ENCODE results near the gene CNNM3. TPM values are rescaled to one million over a fixed set of nuclear protein-coding genes. Genes with fewer than 3 reads are reported as not detected.
A peak's percentile ranks its signal among the peaks of the same experiment; 100 is the strongest.
"Not testable (repeated sequence)": the region's sequence is repeated elsewhere in the genome, so short reads cannot be mapped to it uniquely, and the experiment has no call there.

Gene CNNM3
- total RNA-seq, 1 experiment from 2014 or later: 25.1 TPM

GRCh38 chr2:96859681-96860064 lies 43.6 kb downstream of the CNNM3 start:
- CTCF ChIA-PET: no interaction called here

GRCh38 chr2:96860065-96861029 lies 44.3 kb downstream of the CNNM3 start:
- CTCF ChIA-PET: no interaction called here
- BruUV-seq (replicated peaks): no TSS peak
- Mint-ChIP-seq H3K27me3 (ENCODE audit: unreplicated experiment) (no peaks in the 10 kb centered on the region), H3K27ac (ENCODE audit: unreplicated experiment) (no peak overlapping the region), H3K4me3 (ENCODE audit: low read depth, unreplicated experiment) (no peak overlapping the region), H3K36me3 (ENCODE audit: insufficient read depth, unreplicated experiment) (peaks cover 54% of the 10 kb centered on the region), H3K4me1 (ENCODE audit: low read depth, unreplicated experiment) (peaks cover 11% of the 10 kb centered on the region), H3K9me3 (ENCODE audit: low read depth, unreplicated experiment) (no peaks in the 10 kb centered on the region)
- DNase-seq: no peak
- no peak for TF ChIP-seq CTCF (IDR thresholded peaks at IDR 0.05; ENCODE audit: unreplicated experiment)
- intact Hi-C loops (cut with micrococcal nuclease; ENCODE audit: unreplicated experiment): no loop called here

More at GRCh38 chr2:96859681-96860064, 43.6 kb downstream of the CNNM3 start:
- no peaks in the 10 kb centered on the region for H3K27me3 Mint-ChIP-seq (ENCODE audit: unreplicated experiment)
- H3K4me1 Mint-ChIP-seq (ENCODE audit: low read depth, unreplicated experiment): peaks cover 11% of the 10 kb centered on the region
- no peak for TF ChIP-seq CTCF (IDR thresholded peaks at IDR 0.05; ENCODE audit: unreplicated experiment)
- peaks cover 54% of the 10 kb centered on the region for H3K36me3 Mint-ChIP-seq (ENCODE audit: insufficient read depth, unreplicated experiment)
- DNase-seq: no peak
- intact Hi-C loops (cut with micrococcal nuclease; ENCODE audit: unreplicated experiment): loop anchor here (5.0 kb wide), 1 partner anchor 253 kb away; the partner anchor contains the start of gene ANKRD36
- no peak overlapping the region for H3K4me3 Mint-ChIP-seq (ENCODE audit: low read depth, unreplicated experiment)
- no peaks in the 10 kb centered on the region for H3K9me3 Mint-ChIP-seq (ENCODE audit: low read depth, unreplicated experiment)
- no TSS peak for BruUV-seq (replicated peaks)
- H3K27ac Mint-ChIP-seq (ENCODE audit: unreplicated experiment): no peak overlapping the region

- CTCF ChIA-PET: no interaction called here
- TF ChIP-seq CTCF (IDR thresholded peaks at IDR 0.05; ENCODE audit: unreplicated experiment): no peak
- peaks cover 60% of the 10 kb centered on the region for H3K36me3 Mint-ChIP-seq (ENCODE audit: insufficient read depth, unreplicated experiment)
- H3K27me3 Mint-ChIP-seq (ENCODE audit: unreplicated experiment): no peaks in the 10 kb centered on the region
- H3K9me3 Mint-ChIP-seq (ENCODE audit: low read depth, unreplicated experiment): no peaks in the 10 kb centered on the region
- no peak overlapping the region for H3K4me3 Mint-ChIP-seq (ENCODE audit: low read depth, unreplicated experiment)
- intact Hi-C loops (cut with micrococcal nuclease; ENCODE audit: unreplicated experiment): no loop called here
- BruUV-seq (replicated peaks): no TSS peak
- no peak overlapping the region for H3K27ac Mint-ChIP-seq (ENCODE audit: unreplicated experiment)
- no peak for DNase-seq
- peaks cover 11% of the 10 kb centered on the region for H3K4me1 Mint-ChIP-seq (ENCODE audit: low read depth, unreplicated experiment)
Observed at GRCh38 chr2:96861074-96861473, 45.0 kb downstream of the CNNM3 start.

- CTCF ChIA-PET; H3K4me1 Mint-ChIP-seq (ENCODE audit: low read depth, unreplicated experiment); H3K27me3 Mint-ChIP-seq (ENCODE audit: unreplicated experiment); BruUV-seq (replicated peaks); H3K9me3 Mint-ChIP-seq (ENCODE audit: low read depth, unreplicated experiment); DNase-seq; H3K4me3 Mint-ChIP-seq (ENCODE audit: low read depth, unreplicated experiment); intact Hi-C loops (cut with micrococcal nuclease; ENCODE audit: unreplicated experiment): not testable (repeated sequence)
- Mint-ChIP-seq H3K36me3 (ENCODE audit: insufficient read depth, unreplicated experiment) (peaks cover 56% of the 10 kb centered on the region), H3K27ac (ENCODE audit: unreplicated experiment) (peak overlapping the region; percentile 22)
Observed at GRCh38 chr2:96863056-96863455, 47.0 kb downstream of the CNNM3 start.

Measured in Calu3 (cell line).